GM12865 (cell line): Measurements from ENCODE around the gene TFR2.

ENCODE experiments used
- DNase-seq: peaks from one replicate; pipeline ENCODE4 v3.0.0; 2010; ENCODE audit warnings: low read depth
- H3K4me3 ChIP-seq: 2 replicates; pipeline ENCODE4 v1.5.1; 2011; ENCODE audit warnings: mild to moderate bottlenecking, low read depth, low read length, control low read depth
- CTCF ChIP-seq: IDR thresholded peaks from 2 replicates; pipeline ENCODE4 v1.5.1; 2011; ENCODE audit warnings: low read length, control low read depth, low read depth, inconsistent platforms; ENCODE audit not compliant: insufficient read depth; ENCODE audit errors: missing control alignments

The TFR2 gene

DNA sequence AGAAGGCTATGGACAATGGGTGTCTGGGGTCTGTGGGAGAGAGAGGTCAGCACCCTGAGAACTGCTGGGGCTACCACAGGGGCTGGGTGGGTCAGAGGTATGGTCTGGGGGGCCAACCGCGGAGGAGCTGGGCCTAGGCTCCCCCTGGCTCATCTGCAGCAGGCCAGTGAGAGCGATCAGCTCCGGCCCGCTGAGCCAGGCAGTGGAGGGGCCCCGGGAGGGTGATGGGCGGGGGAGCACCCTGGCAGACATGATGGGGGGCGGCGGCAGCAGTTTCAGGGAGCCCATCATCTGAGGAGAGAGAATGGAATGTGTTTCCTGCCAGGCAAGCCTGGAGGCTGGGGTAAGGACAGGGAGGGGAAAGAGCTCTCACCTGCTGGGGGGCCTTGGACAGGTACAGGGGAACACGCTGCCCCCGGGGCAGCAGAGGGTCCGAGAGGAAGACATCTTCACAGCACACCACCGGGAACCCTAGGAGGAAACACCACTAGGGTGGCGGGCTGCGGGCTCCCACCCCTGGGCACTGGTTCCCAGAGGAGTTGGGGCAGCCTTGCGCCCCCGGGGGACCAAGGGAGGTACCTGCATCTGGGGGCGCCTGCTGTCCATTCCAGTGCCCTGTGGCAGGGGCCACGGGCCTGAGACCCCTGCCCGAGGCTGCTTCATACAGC, 68.9 kb downstream of the TFR2 start:
- no peak for DNase-seq
- H3K4me3 ChIP-seq, result no peak overlapping the region
- TF ChIP-seq CTCF, result no peak

DNA sequence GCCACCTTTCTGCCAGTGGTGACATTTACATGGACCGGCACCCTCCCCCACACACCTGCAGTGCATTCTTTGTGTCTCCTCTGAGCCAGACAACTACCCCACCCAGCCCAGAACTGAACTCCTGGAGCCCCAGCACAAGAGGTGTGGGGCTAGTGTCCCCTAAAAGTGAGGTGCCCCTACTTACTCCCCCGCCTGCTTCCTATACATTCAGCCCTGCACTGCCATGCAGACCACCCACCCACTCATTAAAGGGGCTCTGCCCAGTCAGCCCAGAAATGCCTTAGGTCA, 69.6 kb downstream of the TFR2 start:
- TF ChIP-seq CTCF, result no peak
- no peak overlapping the region for H3K4me3 ChIP-seq
- no peak for DNase-seq

DNA sequence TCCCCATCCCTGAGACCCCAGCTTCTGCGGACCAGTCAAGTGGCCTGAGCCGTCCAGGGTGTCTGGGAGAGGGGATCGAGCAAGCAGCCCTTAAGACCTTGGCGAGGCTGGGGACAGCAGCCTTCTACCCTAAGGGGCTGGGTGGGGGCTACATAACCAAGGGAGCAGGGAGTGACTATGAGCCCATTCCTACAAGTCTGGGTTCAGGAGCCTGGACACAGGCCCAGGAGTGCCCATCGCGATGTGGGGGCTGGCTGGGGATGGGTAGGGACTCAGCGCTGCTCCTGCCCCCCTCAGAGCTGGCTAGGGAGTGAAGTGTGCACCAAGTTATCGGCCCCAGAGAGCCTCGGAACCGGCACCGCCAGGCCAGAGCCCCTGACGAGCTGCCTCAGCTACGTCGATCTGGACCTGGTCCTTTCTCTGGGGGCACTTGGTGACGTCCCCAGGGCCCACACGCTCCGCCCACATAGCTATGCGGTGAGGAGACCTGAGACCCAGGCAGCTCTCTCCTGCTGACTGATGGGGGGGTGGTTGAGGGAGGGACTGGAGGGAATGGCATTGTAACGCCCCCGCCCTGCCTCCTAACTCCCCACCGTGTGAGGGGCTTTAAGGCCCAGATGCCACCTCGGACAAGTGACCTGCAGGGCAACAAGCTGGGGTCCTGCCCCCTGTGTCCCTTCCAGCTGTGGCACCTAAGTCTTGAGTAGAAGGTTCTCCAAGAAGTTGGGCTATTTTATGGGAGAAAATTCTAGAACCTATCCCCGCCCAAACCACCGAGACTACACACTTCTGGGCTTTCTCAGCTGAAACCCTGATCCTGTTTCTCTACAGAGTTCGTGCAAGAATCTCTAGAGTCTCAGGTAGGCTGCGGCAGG, 70.2 kb downstream of the TFR2 start:
- no peak for TF ChIP-seq CTCF
- H3K4me3 ChIP-seq, result no peak overlapping the region
- DNase-seq, result no peak
